Measurements from ENCODE around the gene ECHS1. TPM values are rescaled to one million over a fixed set of nuclear protein-coding genes. Genes with fewer than 3 reads are reported as not detected.

ECHS1 gene
- total and polyA plus RNA-seq, 9 donors: 27.2 to 102 (median 68.9) TPM

DNA sequence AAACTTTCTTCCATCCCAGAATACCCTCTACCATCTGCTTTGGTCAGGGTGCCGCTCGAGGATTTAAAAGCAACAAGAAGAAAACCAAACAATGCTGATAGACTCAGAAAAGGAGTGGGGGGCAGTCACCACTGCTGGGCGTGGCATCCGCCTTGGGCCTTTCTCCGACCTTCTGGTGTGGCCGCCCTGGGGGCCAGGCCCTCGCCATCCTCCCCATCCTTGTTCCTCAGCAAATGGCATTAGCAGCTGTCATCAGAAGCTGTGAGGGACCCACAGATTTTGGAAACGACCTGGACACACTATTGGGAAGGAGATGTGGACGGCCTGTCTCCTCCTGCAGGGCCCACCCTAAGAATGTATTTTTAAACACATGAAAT lies 60.4 kb downstream of the ECHS1 start:
- no peaks in the 10 kb centered on the region for H3K9me3 ChIP-seq
- no peak for DNase-seq
- TF ChIP-seq, protein P1, sequence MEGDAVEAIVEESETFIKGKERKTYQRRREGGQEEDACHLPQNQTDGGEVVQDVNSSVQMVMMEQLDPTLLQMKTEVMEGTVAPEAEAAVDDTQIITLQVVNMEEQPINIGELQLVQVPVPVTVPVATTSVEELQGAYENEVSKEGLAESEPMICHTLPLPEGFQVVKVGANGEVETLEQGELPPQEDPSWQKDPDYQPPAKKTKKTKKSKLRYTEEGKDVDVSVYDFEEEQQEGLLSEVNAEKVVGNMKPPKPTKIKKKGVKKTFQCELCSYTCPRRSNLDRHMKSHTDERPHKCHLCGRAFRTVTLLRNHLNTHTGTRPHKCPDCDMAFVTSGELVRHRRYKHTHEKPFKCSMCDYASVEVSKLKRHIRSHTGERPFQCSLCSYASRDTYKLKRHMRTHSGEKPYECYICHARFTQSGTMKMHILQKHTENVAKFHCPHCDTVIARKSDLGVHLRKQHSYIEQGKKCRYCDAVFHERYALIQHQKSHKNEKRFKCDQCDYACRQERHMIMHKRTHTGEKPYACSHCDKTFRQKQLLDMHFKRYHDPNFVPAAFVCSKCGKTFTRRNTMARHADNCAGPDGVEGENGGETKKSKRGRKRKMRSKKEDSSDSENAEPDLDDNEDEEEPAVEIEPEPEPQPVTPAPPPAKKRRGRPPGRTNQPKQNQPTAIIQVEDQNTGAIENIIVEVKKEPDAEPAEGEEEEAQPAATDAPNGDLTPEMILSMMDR (IDR thresholded peaks at IDR 0.05): no peak
- no peak for TF ChIP-seq EP300 (IDR thresholded peaks at IDR 0.05)
- TF ChIP-seq POLR2A (IDR thresholded peaks at IDR 0.05): no peak
- WGBS, 3 donors: 86 to 91% (median 89%) methylated on average over 9 of the region's 9 CpGs
- no peak overlapping the region for H3K4me3 ChIP-seq
- intact Hi-C loops (cut with DNase I): no loop called here
- H3K4me1 ChIP-seq (ENCODE audit: insufficient read depth): peaks cover 4% of the 10 kb centered on the region
- H3K27me3 ChIP-seq: no peaks in the 10 kb centered on the region
- H3K36me3 ChIP-seq: no peaks in the 10 kb centered on the region
- H3K27ac ChIP-seq: no peak overlapping the region

Small RNA genes within 50 kb of the gene (microRNA-seq; reads per million reads assigned to microRNA genes)
- 0.32 to 0.89 (median 0.75) reads per million in 3 donors for gene MIR3944

Small RNA genes within 50 kb of the gene (small RNA-seq; reads per million reads assigned to genes)
- gene AL360181.4: not detected
- not detected for gene BANF1P2
- gene MIR3944: not detected

Other genes starting within 250 kb of the ECHS1 start
- gene KNDC1, start 213.1 kb downstream of the ECHS1 start, total RNA-seq: 10 to 100 TPM in 6 of 7 donors, 1 to 10 TPM in 1; 6.7 to 34.9 (median 18.6) TPM
- 1 to 10 TPM in 1 of 2 donors, under 1 TPM in 1; 0.67 to 5.6 TPM for gene KNDC1, start 213.1 kb downstream of the ECHS1 start, polyA plus RNA-seq
- gene UTF1, start 143.1 kb downstream of the ECHS1 start, total RNA-seq: 1 to 10 TPM in 5 of 7 donors, under 1 TPM in 1, not detected in 1; 0.35 to 9.3 (median 2.9) TPM
- gene UTF1, start 143.1 kb downstream of the ECHS1 start, polyA plus RNA-seq: under 1 TPM in 1 of 2 donors, not detected in 1; 0.06 TPM
- gene VENTX, start 135.5 kb downstream of the ECHS1 start, total RNA-seq: 1 to 10 TPM in 4 of 7 donors, under 1 TPM in 3; 0.23 to 2.2 (median 1.1) TPM
- gene VENTX, start 135.5 kb downstream of the ECHS1 start, polyA plus RNA-seq: under 1 TPM; 0.36 to 0.47 TPM
- gene ADAM8, start 96.5 kb downstream of the ECHS1 start, total RNA-seq: 1 to 10 TPM; 1.9 to 5.9 (median 4.4) TPM
- 1 to 10 TPM in 1 of 2 donors, under 1 TPM in 1; 0.48 to 1.7 TPM for gene ADAM8, start 96.5 kb downstream of the ECHS1 start, polyA plus RNA-seq
- 10 to 100 TPM; 31.2 to 70.5 (median 56.4) TPM for gene TUBGCP2, start 64.5 kb downstream of the ECHS1 start, total RNA-seq
- gene TUBGCP2, start 64.5 kb downstream of the ECHS1 start, polyA plus RNA-seq: 10 to 100 TPM; 32.4 to 48.3 TPM
- 10 to 100 TPM; 23.3 to 64.8 (median 46.8) TPM for gene ZNF511, start 64.4 kb downstream of the ECHS1 start, total RNA-seq
- gene ZNF511, start 64.4 kb downstream of the ECHS1 start, polyA plus RNA-seq: 10 to 100 TPM; 16.3 to 52.1 TPM
- under 1 TPM in 1 of 7 donors, not detected in 6; 0.69 TPM for gene CALY, start 36.5 kb downstream of the ECHS1 start, total RNA-seq
- not detected for gene CALY, start 36.5 kb downstream of the ECHS1 start, polyA plus RNA-seq
- 1 to 10 TPM in 1 of 7 donors, not detected in 6; 2.0 TPM for gene PRAP1, start 26.0 kb downstream of the ECHS1 start, total RNA-seq
- gene PRAP1, start 26.0 kb downstream of the ECHS1 start, polyA plus RNA-seq: not detected
- 10 to 100 TPM in 6 of 7 donors, 1 to 10 TPM in 1; 9.2 to 26.3 (median 17.1) TPM for gene FUOM, start 15.3 kb downstream of the ECHS1 start, total RNA-seq
- 10 to 100 TPM in 1 of 2 donors, 1 to 10 TPM in 1; 1.2 to 14.8 TPM for gene FUOM, start 15.3 kb downstream of the ECHS1 start, polyA plus RNA-seq
- gene PAOX, start 5.9 kb upstream of the ECHS1 start, total RNA-seq: 10 to 100 TPM in 3 of 7 donors, 1 to 10 TPM in 4; 6.3 to 11.4 (median 9.2) TPM
- gene PAOX, start 5.9 kb upstream of the ECHS1 start, polyA plus RNA-seq: 1 to 10 TPM; 2.1 to 7.8 TPM
- gene MTG1, start 20.8 kb upstream of the ECHS1 start, total RNA-seq: 10 to 100 TPM; 23.1 to 55.1 (median 32.5) TPM
- 10 to 100 TPM; 33.7 to 34.9 TPM for gene MTG1, start 20.8 kb upstream of the ECHS1 start, polyA plus RNA-seq
- under 1 TPM in 3 of 7 donors, not detected in 4; 0.11 to 0.20 (median 0.15) TPM for gene SPRN, start 51.3 kb upstream of the ECHS1 start, total RNA-seq
- gene SPRN, start 51.3 kb upstream of the ECHS1 start, polyA plus RNA-seq: under 1 TPM; 0.05 to 0.10 TPM
- gene SCART1, start 80.6 kb upstream of the ECHS1 start, total RNA-seq: 1 to 10 TPM in 6 of 7 donors, under 1 TPM in 1; 0.72 to 5.0 (median 3.6) TPM
- under 1 TPM; 0.71 to 0.72 TPM for gene SCART1, start 80.6 kb upstream of the ECHS1 start, polyA plus RNA-seq
- gene CYP2E1, start 154.0 kb upstream of the ECHS1 start, total RNA-seq: 1 to 10 TPM in 6 of 7 donors, under 1 TPM in 1; 0.83 to 4.6 (median 3.7) TPM
- gene CYP2E1, start 154.0 kb upstream of the ECHS1 start, polyA plus RNA-seq: 1 to 10 TPM in 1 of 2 donors, under 1 TPM in 1; 0.96 to 1.6 TPM
- gene SYCE1, start 192.2 kb upstream of the ECHS1 start, total RNA-seq: 1 to 10 TPM in 5 of 7 donors, under 1 TPM in 1, not detected in 1; 0.53 to 3.2 (median 2.5) TPM
- gene SYCE1, start 192.2 kb upstream of the ECHS1 start, polyA plus RNA-seq: 1 to 10 TPM in 1 of 2 donors, under 1 TPM in 1; 0.40 to 8.1 TPM